ENCODE measurements around the gene LIN9.

GRCh38 chr1:226222686-226223085, 86.3 kb downstream of the LIN9 start:
- no peak for TF ChIP-seq POLR2A (IDR thresholded peaks at IDR 0.05; ENCODE audit: low read depth, low read length)
- no peak for TF ChIP-seq CEBPB (IDR thresholded peaks at IDR 0.05; ENCODE audit: borderline replicate concordance in 1 of 2, low read depth in 2 of 2, low read length in 2 of 2)
- no peak for TF ChIP-seq RBBP5 (conservative IDR thresholded peaks at IDR 0.05)
- TF ChIP-seq POLR2AphosphoS5 (IDR thresholded peaks at IDR 0.05; ENCODE audit: low read length), result no peak
- no peak for TF ChIP-seq SUZ12 (IDR thresholded peaks at IDR 0.05; ENCODE audit: unreplicated experiment)
- TF ChIP-seq SIX5 (IDR thresholded peaks at IDR 0.05; ENCODE audit: low read depth, low read length, severe bottlenecking), result no peak
- TF ChIP-seq TAF1 (IDR thresholded peaks at IDR 0.05; ENCODE audit: borderline replicate concordance, low read depth, low read length), result no peak
- TF ChIP-seq SMAD5 (IDR thresholded peaks at IDR 0.05; ENCODE audit: low read depth), result no peak
- TF ChIP-seq, protein P1, sequence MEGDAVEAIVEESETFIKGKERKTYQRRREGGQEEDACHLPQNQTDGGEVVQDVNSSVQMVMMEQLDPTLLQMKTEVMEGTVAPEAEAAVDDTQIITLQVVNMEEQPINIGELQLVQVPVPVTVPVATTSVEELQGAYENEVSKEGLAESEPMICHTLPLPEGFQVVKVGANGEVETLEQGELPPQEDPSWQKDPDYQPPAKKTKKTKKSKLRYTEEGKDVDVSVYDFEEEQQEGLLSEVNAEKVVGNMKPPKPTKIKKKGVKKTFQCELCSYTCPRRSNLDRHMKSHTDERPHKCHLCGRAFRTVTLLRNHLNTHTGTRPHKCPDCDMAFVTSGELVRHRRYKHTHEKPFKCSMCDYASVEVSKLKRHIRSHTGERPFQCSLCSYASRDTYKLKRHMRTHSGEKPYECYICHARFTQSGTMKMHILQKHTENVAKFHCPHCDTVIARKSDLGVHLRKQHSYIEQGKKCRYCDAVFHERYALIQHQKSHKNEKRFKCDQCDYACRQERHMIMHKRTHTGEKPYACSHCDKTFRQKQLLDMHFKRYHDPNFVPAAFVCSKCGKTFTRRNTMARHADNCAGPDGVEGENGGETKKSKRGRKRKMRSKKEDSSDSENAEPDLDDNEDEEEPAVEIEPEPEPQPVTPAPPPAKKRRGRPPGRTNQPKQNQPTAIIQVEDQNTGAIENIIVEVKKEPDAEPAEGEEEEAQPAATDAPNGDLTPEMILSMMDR (IDR thresholded peaks at IDR 0.05 in 2 of 3, conservative IDR thresholded peaks at IDR 0.05 in 1 of 3; ENCODE audit: control insufficient read depth in 2 of 3, extremely low read depth in 1 of 3, insufficient read depth in 1 of 3, low read depth in 3 of 3, low read length in 3 of 3), result no peak
- no peak for TF ChIP-seq PML (IDR thresholded peaks at IDR 0.05; ENCODE audit: low read length)

Data from GM12878 (cell line).